Measurements from ENCODE around the gene NDUFS2.

GRCh38 chr1:161207173-161207572 lies 5.0 kb downstream of the NDUFS2 start:
- TF ChIP-seq, protein P1, sequence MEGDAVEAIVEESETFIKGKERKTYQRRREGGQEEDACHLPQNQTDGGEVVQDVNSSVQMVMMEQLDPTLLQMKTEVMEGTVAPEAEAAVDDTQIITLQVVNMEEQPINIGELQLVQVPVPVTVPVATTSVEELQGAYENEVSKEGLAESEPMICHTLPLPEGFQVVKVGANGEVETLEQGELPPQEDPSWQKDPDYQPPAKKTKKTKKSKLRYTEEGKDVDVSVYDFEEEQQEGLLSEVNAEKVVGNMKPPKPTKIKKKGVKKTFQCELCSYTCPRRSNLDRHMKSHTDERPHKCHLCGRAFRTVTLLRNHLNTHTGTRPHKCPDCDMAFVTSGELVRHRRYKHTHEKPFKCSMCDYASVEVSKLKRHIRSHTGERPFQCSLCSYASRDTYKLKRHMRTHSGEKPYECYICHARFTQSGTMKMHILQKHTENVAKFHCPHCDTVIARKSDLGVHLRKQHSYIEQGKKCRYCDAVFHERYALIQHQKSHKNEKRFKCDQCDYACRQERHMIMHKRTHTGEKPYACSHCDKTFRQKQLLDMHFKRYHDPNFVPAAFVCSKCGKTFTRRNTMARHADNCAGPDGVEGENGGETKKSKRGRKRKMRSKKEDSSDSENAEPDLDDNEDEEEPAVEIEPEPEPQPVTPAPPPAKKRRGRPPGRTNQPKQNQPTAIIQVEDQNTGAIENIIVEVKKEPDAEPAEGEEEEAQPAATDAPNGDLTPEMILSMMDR (IDR thresholded peaks at IDR 0.05) = no peak
- TF ChIP-seq EP300 (IDR thresholded peaks at IDR 0.05; ENCODE audit: low read depth) (peak; percentile 95), POLR2AphosphoS5 (IDR thresholded peaks at IDR 0.05) (peak; percentile 65 to 89 (median 75)), POLR2A (IDR thresholded peaks at IDR 0.05) (peak; percentile 28)
